Stimulated activated CD8-positive, alpha-beta memory T cell treated with anti-CD3 and anti-CD28 coated beads, Interleukin-15, amount 100 ng/mL, for 48 hours (primary cell): ENCODE results near the gene HOXC5.
"Not testable (repeated sequence)": the region's sequence is repeated elsewhere in the genome, so short reads cannot be mapped to it uniquely, and the experiment has no call there.

ENCODE experiments used
- DNase-seq, 2 donors: peaks; one replicate each; pipeline ENCODE4 v3.0.0-alpha.2; 2020; ENCODE audit warnings: low read depth in 2 of 2

Gene HOXC5

GRCh38 chr12:54066408-54066807 lies 33.6 kb downstream of the HOXC5 start:
- no peak for DNase-seq

- DNase-seq: no peak
Measured at GRCh38 chr12:54068418-54069070, 35.7 kb downstream of the HOXC5 start.

GRCh38 chr12:54071942-54072341 lies 39.1 kb downstream of the HOXC5 start:
- no peak for DNase-seq

GRCh38 chr12:54074308-54074707 lies 41.5 kb downstream of the HOXC5 start:
- no peak for DNase-seq

GRCh38 chr12:54075409-54075808 lies 42.6 kb downstream of the HOXC5 start:
- DNase-seq: no peak

- no peak for DNase-seq
Measured at GRCh38 chr12:54075974-54076373, 43.1 kb downstream of the HOXC5 start.

GRCh38 chr12:54077843-54078242 lies 45.0 kb downstream of the HOXC5 start:
- DNase-seq: not testable (repeated sequence)

- DNase-seq: not testable (repeated sequence)
Measured at GRCh38 chr12:54079115-54079514, 46.3 kb downstream of the HOXC5 start.

- DNase-seq: not testable (repeated sequence)
Measured at GRCh38 chr12:54080008-54080924, 47.4 kb downstream of the HOXC5 start.

- not testable (repeated sequence) for DNase-seq
Measured at GRCh38 chr12:54081053-54081514, 48.2 kb downstream of the HOXC5 start.

- not testable (repeated sequence) for DNase-seq
Measured at GRCh38 chr12:54081581-54082396, 48.9 kb downstream of the HOXC5 start.

GRCh38 chr12:54082397-54082892 lies 49.6 kb downstream of the HOXC5 start:
- peak in 1 of 2 donors; percentile 9 for DNase-seq
